Measurements from ENCODE around the gene PRR35.

The PRR35 gene

GRCh38 chr16:546909-547770 lies 13.1 kb upstream of the PRR35 start:
- DNase-seq (ENCODE audit: low read depth, low spot score): no peak

DNA sequence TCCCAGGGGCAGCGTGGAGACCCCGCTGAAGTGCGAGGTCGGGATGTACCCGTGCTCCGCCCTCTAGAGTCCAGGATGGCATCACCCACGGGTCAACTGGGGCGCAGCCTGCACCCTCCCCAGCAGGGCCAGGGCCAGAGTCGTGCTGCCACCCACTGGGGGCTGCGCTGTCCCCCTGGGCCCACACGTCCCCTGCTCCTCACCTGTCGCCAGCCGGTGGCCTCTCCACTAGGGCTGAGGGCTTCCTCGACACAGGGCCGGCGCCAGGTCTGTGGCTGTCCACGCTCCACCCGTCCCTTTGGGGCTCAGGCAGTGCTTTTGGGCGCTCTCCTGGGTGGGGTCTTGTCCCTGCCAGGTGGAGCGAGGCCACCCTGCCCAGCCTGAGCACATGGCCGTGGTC lies 11.6 kb upstream of the PRR35 start:
- no peak for DNase-seq (ENCODE audit: low read depth, low spot score)

DNA sequence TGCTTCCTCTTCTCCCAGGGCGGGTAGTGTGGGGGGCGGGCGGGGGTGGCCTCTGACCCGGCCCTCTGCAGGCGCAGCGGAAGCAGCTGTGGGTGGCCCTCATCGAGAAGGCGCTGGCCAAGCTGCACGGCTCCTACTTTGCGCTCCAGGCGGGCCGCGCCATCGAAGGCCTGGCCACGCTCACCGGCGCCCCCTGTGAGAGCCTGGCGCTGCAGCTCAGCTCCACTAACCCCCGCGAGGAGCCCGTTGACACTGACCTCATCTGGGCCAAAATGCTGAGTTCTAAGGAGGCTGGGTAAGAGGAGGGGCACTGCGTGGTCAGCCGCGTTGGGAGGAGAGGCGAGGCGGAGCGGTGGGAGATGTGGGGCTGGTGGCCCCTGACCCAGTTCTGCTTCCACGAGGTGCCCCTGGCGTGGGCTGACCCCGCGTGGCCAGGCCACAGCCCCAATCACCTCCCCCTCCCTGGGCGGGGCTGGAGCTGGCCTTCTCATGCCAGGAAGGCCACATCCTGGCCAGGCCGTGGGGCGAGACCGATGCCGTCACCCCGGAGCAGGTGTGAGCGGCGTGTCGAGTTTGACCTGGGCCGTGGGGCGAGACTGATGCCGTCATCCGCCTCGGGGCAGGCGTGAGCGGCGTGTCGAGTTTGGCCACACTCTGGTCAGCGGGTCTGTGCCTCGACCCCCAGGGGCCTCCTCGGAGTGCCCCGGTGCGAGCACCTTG lies 10.5 kb upstream of the PRR35 start:
- DNase-seq (ENCODE audit: low read depth, low spot score): no peak

- DNase-seq (ENCODE audit: low read depth, low spot score): no peak
These were observed 9.0 kb upstream of the PRR35 start for GRCh38 chr16:551210-551609.

GRCh38 chr16:552171-552570 lies 8.0 kb upstream of the PRR35 start:
- DNase-seq (ENCODE audit: low read depth, low spot score): no peak

GRCh38 chr16:553601-554296 lies 6.4 kb upstream of the PRR35 start:
- no peak for DNase-seq (ENCODE audit: low read depth, low spot score)

GRCh38 chr16:554297-554621 lies 5.9 kb upstream of the PRR35 start:
- DNase-seq (ENCODE audit: low read depth, low spot score): no peak

DNA sequence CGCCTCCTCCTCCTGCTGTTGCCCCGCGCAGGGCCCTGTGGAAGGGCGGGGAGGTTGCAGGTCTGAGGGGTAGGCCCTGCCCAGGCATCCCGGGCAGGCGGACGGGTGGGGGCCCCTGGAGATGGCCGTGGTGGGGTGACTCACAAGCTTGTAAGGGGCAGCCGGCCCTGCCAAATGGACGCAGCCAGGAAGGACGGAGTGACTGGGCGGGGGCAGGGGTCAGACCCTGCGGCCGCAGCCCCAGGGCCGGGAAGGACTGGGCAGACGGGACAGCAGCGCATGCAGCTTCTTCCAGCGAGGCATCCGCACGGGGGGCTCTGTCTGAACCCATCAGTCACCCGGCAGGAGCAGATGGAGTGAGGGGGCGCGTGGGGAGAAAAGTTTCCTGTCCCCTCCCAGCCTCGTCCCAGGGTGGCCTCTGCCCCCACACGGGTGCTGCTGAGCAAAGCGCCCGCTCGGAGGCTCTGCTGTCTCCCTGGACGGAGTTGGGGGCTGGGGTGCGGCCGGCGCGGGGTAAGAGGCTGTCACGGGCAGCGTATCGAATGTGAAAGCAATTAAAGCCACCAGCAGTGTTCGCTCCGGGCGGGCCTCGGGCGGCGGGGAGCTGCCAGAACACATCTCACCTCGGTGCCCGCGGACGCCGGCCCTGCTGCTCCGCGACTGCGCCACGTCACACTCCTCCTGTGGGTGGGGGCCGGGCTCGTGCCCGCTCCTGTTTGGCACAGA lies 5.4 kb upstream of the PRR35 start:
- no peak for DNase-seq (ENCODE audit: low read depth, low spot score)

GRCh38 chr16:555528-556473 lies 4.4 kb upstream of the PRR35 start:
- DNase-seq (ENCODE audit: low read depth, low spot score): no peak

GRCh38 chr16:556474-557173 lies 3.6 kb upstream of the PRR35 start:
- DNase-seq (ENCODE audit: low read depth, low spot score): no peak

GRCh38 chr16:557463-558297 lies 2.5 kb upstream of the PRR35 start:
- no peak for DNase-seq (ENCODE audit: low read depth, low spot score)

DNA sequence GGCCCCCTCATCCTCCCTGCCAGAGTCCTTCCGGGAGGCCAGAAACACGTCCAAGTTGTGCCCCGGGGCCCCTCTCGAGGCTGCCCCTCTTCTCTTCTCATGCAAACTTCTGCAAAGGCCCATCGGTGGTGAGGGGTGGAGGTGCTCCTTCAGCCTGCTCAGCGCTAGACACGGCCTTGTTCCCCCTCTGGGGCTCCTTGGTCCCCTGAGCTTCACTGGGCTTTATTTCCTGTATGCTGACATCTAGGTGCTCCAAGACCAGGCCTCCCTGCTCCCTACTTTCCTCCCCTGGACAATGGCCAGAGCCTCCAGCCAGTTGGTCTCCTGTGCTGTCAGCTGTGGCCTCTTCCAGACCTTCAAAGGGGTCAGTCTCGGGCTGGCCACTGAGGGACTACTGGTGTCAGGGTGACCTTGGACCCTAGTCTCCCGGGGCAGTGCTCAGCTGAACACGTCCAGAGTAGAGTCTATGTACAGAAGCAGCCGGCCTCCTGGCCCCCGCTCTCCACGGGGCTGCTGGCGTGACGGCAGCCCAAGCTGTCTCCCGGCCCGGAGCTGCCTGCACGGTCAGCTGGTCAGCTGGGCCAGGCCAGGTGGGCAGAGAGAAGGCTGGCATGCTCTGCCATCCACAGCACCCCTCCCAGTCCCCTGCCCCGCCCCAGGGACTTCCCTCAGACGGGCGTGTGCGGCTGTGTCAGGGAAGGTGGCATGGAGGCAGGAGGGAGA lies 1.7 kb upstream of the PRR35 start:
- no peak for DNase-seq (ENCODE audit: low read depth, low spot score)

GRCh38 chr16:559021-559380 lies 1.2 kb upstream of the PRR35 start:
- DNase-seq (ENCODE audit: low read depth, low spot score): no peak

DNA sequence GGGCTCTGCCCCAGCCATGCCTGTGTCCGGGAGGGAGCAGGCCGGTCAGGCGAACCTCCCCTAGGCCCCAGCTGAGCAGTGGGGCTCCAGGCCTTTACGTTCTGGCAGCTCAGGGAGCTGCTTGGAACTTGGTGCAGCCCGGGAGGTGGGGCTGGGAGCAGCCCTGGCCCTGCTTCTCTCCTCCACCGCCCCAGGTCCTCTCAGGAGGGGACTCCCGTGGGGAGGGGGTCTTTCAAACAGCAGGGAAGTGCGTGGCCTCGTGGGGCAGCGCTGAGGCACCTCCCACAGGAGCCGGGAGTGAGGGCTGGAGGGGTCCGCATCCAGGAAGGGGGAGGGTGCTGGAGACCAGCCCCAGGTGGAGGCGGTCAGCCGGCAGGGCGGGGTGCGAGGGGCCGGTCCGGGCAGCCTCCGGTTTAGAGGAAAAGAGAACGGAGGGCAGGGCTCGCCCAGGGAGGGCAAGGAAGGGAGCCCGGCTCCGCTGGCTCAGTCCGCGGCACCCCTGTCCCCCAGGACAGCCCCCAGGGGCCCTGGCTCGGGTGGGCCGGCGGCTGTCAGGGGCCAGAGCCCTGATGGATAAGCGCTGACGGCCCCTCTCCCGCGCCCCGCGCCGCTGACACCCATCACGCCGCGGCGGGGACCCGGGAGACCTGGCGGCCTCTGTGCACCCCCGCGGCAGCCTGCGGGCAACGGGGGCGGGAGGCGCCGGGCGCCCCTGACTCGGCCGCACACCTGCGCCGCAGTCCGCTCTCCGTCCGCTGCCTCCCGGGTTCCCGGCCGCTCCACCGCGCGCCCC lies 587 bp upstream of the PRR35 start:
- DNase-seq (ENCODE audit: low read depth, low spot score): no peak

- no peak for DNase-seq (ENCODE audit: low read depth, low spot score)
These were observed 663 bp downstream of the PRR35 start for GRCh38 chr16:560701-561412.

- DNase-seq (ENCODE audit: low read depth, low spot score): no peak
These were observed 1.2 kb downstream of the PRR35 start for GRCh38 chr16:561413-561794.

Data from smooth muscle cell of the brain vasculature (primary cell).